GM12878 (cell line): ENCODE data around the gene PRMT5. TPM values are rescaled to one million over a fixed set of nuclear protein-coding genes. Genes with fewer than 3 reads are reported as not detected.
A peak's percentile ranks its signal among the peaks of the same experiment; 100 is the strongest.

Experiments used
- ATF7 ChIP-seq: fragments of 450-650 bp; IDR thresholded peaks from 2 replicates; pipeline ENCODE4 v1.6.1; 2016; ENCODE audit warnings: low read depth, mild to moderate bottlenecking
- BMI1 ChIP-seq: fragments of 450-650 bp; IDR thresholded peaks from 2 replicates; pipeline ENCODE4 v1.6.1; 2016; ENCODE audit warnings: mild to moderate bottlenecking, moderate library complexity, borderline replicate concordance
- CREM ChIP-seq: IDR thresholded peaks from 2 replicates; pipeline ENCODE4 v1.6.1; 2014; ENCODE audit warnings: antibody characterized with exemption, low read depth
- DPF2 ChIP-seq: fragments of 450-650 bp; IDR thresholded peaks from 2 replicates; pipeline ENCODE4 v1.6.1; 2017; ENCODE audit warnings: mild to moderate bottlenecking
- FOXM1 ChIP-seq: IDR thresholded peaks from 2 replicates; pipeline ENCODE4 v1.6.1; 2012; ENCODE audit warnings: low read depth, mild to moderate bottlenecking, inconsistent platforms, low read length, moderate library complexity
- IKZF2 ChIP-seq, 2 experiments: fragments of 450-650 bp; IDR thresholded peaks; 2 replicates each; pipeline ENCODE4 v1.6.1; 2017; ENCODE audit warnings: mild to moderate bottlenecking in 2 of 2, moderate library complexity in 2 of 2
- JUNB ChIP-seq: IDR thresholded peaks from 2 replicates; pipeline ENCODE4 v1.6.1; 2016; ENCODE audit warnings: antibody characterized with exemption, mild to moderate bottlenecking
- MEF2A ChIP-seq: IDR thresholded peaks from 2 replicates; pipeline ENCODE4 v1.6.1; 2011; ENCODE audit warnings: low read depth, mild to moderate bottlenecking, low read length, moderate library complexity; ENCODE audit not compliant: insufficient read depth
- NFXL1 ChIP-seq: fragments of 450-650 bp; IDR thresholded peaks from 2 replicates; pipeline ENCODE4 v1.6.1; 2017; ENCODE audit warnings: antibody characterized with exemption, mild to moderate bottlenecking, borderline replicate concordance
- PAX8 ChIP-seq: fragments of 450-650 bp; IDR thresholded peaks from 2 replicates; pipeline ENCODE4 v1.6.1; 2017; ENCODE audit warnings: mild to moderate bottlenecking, moderate library complexity
- POLR2AphosphoS5 ChIP-seq: IDR thresholded peaks from 2 replicates; pipeline ENCODE4 v1.6.1; 2011; ENCODE audit warnings: mild to moderate bottlenecking, low read length, inconsistent platforms
- SMAD5 ChIP-seq: IDR thresholded peaks from 2 replicates; pipeline ENCODE4 v1.6.1; 2016; ENCODE audit warnings: antibody characterized with exemption, low read depth
- SP1 ChIP-seq: IDR thresholded peaks from one replicate; pipeline ENCODE4 v1.6.1; 2011; ENCODE audit warnings: low read depth, low read length
- TAF1 ChIP-seq: IDR thresholded peaks from 2 replicates; pipeline ENCODE4 v1.6.1; 2011; ENCODE audit warnings: mild to moderate bottlenecking, low read depth, low read length, borderline replicate concordance
- TARDBP ChIP-seq: IDR thresholded peaks from 2 replicates; pipeline ENCODE4 v1.6.1; 2016; ENCODE audit warnings: borderline replicate concordance
- TCF12 ChIP-seq: IDR thresholded peaks from 2 replicates; pipeline ENCODE4 v1.6.1; 2011; ENCODE audit warnings: low read depth, mild to moderate bottlenecking, low read length
- ZNF207 ChIP-seq: fragments of 450-650 bp; IDR thresholded peaks from 2 replicates; pipeline ENCODE4 v1.6.1; 2014; ENCODE audit warnings: antibody characterized with exemption, mild to moderate bottlenecking, borderline replicate concordance
- ZNF217 ChIP-seq: fragments of 450-650 bp; IDR thresholded peaks from 2 replicates; pipeline ENCODE4 v1.6.1; 2017; ENCODE audit warnings: antibody characterized with exemption, mild to moderate bottlenecking
- ZZZ3 ChIP-seq: IDR thresholded peaks from 2 replicates; pipeline ENCODE4 v1.6.1; 2011; ENCODE audit warnings: low read depth; ENCODE audit not compliant: control insufficient read depth, insufficient read length
- polyA plus RNA-seq, 11 experiments: library from polyadenylated mRNA; depleted of rRNA in 4 of 11; unstranded in 6 of 11; stranded (reverse) in 5 of 11; fragments of >200 nt; fragmentation: Nextera tagmentation in 4 of 11; fragmentation: Illumina TruSeq in 1 of 11; extraction: Ambion mirVana in 4 of 11; extraction: Trizol in 1 of 11; gene quantifications; 1 replicate in 1 of 11; 2 replicates in 10 of 11; pipeline versions ENCODE4 v1.2.1 to v1.2.3, GENCODE V29; 2011 to 2016; ENCODE audit warnings: inconsistent platforms in 2 of 11, missing spikeins in 2 of 11, low read depth in 1 of 11
- total RNA-seq, 4 experiments: library from RNA; depleted of rRNA in 3 of 4; stranded (reverse); fragments of >200 nt in 3 of 4; fragmentation: Illumina TruSeq in 1 of 4; extraction: Trizol in 1 of 4; gene quantifications; 2 replicates each; pipeline versions ENCODE4 v1.2.1 to v1.2.3, GENCODE V29; 2013 to 2021
- TF ChIP-seq, protein P1 (sequence below): fragments of 450-650 bp; IDR thresholded peaks from 2 replicates; pipeline ENCODE4 v1.6.1; 2017; ENCODE audit warnings: borderline replicate concordance
- TF ChIP-seq, protein P2 (sequence below): fragments of 450-650 bp; IDR thresholded peaks from 2 replicates; pipeline ENCODE4 v1.6.1; 2016; ENCODE audit warnings: mild to moderate bottlenecking
- TF ChIP-seq, protein P3 (sequence below): fragments of 450-650 bp; IDR thresholded peaks from 2 replicates; pipeline ENCODE4 v1.6.1; 2018; ENCODE audit warnings: mild to moderate bottlenecking, low read depth, moderate library complexity; ENCODE audit not compliant: partially characterized antibody
- TF ChIP-seq, protein P4 (sequence below): IDR thresholded peaks from 2 replicates; pipeline ENCODE4 v1.6.1; 2012; ENCODE audit warnings: mild to moderate bottlenecking, low read depth, low read length

The PRMT5 gene
- total and polyA plus RNA-seq, 10 of the 15 experiments (the other 5 are each of a cell fraction or from before 2014, with no cell fraction given) = 54.3 to 221 (median 111) TPM

DNA sequence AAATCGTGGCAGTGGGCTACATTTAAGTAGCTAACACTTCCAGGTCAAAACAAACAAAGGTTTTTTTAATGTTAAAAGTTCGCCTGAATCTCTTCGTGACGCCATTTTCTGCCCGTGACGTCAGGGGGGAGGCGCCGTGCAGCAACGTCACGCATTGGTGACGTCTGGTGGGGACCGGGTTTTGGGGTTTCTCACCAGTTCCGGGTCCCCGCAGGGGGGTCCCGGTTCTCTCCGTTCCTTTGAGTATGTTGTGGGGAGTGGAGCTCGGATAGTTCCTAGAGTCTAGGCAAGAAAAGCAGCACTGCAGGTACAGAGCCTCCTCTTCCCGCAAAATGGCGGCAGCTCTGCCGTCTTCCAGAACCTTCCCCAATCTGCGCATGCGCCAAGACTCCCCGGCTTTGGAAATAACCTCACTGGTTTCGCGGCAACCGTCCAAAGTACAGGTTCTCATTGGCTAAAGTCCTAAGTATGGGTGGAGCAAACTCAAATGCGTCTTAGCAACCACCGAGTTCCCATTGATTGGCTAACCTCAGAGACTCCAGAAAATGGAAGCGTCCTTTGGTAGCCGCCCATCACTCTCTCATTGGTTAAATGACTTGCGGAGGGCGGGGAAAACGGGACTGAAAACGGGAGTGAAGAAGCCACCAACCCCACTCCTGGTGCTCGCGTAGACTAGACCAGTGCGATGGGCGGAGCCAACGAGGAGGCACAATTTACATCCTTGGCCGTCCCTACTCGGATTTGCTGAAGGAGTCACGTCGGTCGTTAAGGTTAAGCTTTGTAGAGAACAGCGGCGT is 10.2 kb downstream of the PRMT5 start, which contains the start of gene RBM23 (continued):
- TF ChIP-seq, protein P1, sequence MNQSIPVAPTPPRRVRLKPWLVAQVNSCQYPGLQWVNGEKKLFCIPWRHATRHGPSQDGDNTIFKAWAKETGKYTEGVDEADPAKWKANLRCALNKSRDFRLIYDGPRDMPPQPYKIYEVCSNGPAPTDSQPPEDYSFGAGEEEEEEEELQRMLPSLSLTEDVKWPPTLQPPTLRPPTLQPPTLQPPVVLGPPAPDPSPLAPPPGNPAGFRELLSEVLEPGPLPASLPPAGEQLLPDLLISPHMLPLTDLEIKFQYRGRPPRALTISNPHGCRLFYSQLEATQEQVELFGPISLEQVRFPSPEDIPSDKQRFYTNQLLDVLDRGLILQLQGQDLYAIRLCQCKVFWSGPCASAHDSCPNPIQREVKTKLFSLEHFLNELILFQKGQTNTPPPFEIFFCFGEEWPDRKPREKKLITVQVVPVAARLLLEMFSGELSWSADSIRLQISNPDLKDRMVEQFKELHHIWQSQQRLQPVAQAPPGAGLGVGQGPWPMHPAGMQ = no peak
- 0 out of 2 replicates have a peak, but pooled peaks have one; percentile 93 for TF ChIP-seq PAX8
- no peak for TF ChIP-seq BMI1
- peak; percentile 52; the same call in 1 of the 2 replicates for TF ChIP-seq TAF1
- no peak for TF ChIP-seq TARDBP
- TF ChIP-seq ATF7 = peak; percentile 97
- TF ChIP-seq ZZZ3 = no peak
- TF ChIP-seq NFXL1 = no peak
- TF ChIP-seq POLR2AphosphoS5 = peak; percentile 92
- no peak for TF ChIP-seq ZNF217
- TF ChIP-seq, protein P2, sequence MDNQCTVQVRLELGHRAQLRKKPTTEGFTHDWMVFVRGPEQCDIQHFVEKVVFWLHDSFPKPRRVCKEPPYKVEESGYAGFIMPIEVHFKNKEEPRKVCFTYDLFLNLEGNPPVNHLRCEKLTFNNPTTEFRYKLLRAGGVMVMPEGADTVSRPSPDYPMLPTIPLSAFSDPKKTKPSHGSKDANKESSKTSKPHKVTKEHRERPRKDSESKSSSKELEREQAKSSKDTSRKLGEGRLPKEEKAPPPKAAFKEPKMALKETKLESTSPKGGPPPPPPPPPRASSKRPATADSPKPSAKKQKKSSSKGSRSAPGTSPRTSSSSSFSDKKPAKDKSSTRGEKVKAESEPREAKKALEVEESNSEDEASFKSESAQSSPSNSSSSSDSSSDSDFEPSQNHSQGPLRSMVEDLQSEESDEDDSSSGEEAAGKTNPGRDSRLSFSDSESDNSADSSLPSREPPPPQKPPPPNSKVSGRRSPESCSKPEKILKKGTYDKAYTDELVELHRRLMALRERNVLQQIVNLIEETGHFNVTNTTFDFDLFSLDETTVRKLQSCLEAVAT = peak; percentile 99
- 0 out of 2 replicates have a peak, but pooled peaks have one; percentile 40 for TF ChIP-seq DPF2
- no peak for TF ChIP-seq MEF2A
- TF ChIP-seq JUNB = no peak
- peak; percentile 100 for TF ChIP-seq CREM
- TF ChIP-seq, protein P3, sequence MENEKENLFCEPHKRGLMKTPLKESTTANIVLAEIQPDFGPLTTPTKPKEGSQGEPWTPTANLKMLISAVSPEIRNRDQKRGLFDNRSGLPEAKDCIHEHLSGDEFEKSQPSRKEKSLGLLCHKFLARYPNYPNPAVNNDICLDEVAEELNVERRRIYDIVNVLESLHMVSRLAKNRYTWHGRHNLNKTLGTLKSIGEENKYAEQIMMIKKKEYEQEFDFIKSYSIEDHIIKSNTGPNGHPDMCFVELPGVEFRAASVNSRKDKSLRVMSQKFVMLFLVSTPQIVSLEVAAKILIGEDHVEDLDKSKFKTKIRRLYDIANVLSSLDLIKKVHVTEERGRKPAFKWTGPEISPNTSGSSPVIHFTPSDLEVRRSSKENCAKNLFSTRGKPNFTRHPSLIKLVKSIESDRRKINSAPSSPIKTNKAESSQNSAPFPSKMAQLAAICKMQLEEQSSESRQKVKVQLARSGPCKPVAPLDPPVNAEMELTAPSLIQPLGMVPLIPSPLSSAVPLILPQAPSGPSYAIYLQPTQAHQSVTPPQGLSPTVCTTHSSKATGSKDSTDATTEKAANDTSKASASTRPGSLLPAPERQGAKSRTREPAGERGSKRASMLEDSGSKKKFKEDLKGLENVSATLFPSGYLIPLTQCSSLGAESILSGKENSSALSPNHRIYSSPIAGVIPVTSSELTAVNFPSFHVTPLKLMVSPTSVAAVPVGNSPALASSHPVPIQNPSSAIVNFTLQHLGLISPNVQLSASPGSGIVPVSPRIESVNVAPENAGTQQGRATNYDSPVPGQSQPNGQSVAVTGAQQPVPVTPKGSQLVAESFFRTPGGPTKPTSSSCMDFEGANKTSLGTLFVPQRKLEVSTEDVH = peak; percentile 95
- TF ChIP-seq FOXM1 = no peak
- TF ChIP-seq IKZF2 (IDR thresholded peaks at IDR 0.05) = no peak; a peak in 1 of 4 replicates
- TF ChIP-seq SP1 = peak; percentile 75
- TF ChIP-seq SMAD5 = peak; percentile 77
- TF ChIP-seq, protein P4, sequence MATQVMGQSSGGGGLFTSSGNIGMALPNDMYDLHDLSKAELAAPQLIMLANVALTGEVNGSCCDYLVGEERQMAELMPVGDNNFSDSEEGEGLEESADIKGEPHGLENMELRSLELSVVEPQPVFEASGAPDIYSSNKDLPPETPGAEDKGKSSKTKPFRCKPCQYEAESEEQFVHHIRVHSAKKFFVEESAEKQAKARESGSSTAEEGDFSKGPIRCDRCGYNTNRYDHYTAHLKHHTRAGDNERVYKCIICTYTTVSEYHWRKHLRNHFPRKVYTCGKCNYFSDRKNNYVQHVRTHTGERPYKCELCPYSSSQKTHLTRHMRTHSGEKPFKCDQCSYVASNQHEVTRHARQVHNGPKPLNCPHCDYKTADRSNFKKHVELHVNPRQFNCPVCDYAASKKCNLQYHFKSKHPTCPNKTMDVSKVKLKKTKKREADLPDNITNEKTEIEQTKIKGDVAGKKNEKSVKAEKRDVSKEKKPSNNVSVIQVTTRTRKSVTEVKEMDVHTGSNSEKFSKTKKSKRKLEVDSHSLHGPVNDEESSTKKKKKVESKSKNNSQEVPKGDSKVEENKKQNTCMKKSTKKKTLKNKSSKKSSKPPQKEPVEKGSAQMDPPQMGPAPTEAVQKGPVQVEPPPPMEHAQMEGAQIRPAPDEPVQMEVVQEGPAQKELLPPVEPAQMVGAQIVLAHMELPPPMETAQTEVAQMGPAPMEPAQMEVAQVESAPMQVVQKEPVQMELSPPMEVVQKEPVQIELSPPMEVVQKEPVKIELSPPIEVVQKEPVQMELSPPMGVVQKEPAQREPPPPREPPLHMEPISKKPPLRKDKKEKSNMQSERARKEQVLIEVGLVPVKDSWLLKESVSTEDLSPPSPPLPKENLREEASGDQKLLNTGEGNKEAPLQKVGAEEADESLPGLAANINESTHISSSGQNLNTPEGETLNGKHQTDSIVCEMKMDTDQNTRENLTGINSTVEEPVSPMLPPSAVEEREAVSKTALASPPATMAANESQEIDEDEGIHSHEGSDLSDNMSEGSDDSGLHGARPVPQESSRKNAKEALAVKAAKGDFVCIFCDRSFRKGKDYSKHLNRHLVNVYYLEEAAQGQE = no peak
- TF ChIP-seq TCF12 = no peak
- peak; percentile 93; the same call in 1 of the 2 replicates for TF ChIP-seq ZNF207
